GM18519 (cell line): Measurements from ENCODE around the gene CDC14C.
"Not testable (repeated sequence)": the region's sequence is repeated elsewhere in the genome, so short reads cannot be mapped to it uniquely, and the experiment has no call there.

Experiments used
- ATAC-seq: cut with Tn5 transposase; IDR thresholded peaks from one replicate; pipeline ENCODE4 v1.9.1; 2021; ENCODE audit warnings: mild to moderate bottlenecking, moderate library complexity; ENCODE audit not compliant: unreplicated experiment, low FRiP score

The CDC14C gene

DNA sequence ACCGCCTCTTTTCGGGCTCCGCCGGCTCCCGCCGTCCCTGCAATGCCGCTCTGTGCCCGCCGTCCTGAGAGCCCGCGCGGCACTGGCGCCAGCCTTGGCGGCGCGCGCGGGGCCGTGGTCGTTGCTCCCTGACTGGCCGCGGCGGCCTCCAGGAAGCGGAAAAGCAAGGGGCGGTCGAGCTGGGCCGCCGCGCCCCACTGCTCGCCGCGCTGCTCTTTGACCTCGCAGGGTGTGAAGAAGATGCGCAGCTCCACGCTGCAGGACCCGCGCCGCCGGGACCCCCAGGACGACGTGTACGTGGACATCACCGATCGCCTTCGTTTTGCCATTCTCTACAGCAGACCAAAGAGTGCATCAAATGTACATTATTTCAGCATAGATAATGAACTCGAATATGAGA is at the start of gene CDC14C:
TSS of gene CDC14C (plus strand) at position 115 of the 400 bp plus-strand sequence. CDS start at position 241, 126 bp downstream.
- ATAC-seq = no peak

DNA sequence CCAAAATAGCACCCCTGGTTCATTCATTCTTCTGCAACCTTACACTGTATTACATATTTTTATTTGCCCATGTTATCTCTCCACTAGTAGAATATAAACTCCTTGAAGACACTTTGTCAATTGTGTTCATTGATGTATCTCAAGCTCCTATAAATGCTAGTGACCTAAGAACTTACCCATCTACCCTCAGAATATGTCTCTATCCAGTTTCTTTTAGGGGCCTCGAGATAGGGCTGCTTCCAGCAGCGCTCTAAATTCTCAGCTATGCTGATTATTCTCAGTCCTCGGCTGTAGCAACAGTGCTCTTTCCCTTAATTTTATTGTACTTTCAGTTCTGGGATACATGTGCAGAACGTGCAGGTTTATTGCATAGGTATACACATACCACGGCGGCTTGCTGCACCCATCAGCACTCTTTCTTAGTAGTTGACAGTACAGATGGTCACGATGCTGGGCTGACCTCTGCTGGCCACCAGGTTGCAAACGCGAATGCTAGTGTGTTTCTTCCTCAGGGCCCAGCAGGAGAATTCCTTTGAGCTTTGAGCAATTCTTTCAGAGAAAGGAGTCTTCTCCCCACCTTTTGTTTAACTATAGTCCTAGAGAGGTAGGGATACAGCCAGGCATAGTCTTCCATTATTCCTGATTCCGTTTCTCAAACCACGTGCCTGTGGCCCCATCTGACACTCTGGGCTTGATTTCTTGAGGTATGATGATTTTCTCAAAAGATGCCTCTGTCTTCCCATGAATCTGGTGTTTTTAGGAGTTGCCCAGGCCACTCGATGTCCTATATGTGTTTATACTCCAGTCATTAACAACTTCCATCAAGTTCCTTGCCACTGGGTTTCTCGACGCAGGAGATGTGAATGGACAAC is 49.1 kb upstream of the CDC14C start:
- ATAC-seq = no peak

DNA sequence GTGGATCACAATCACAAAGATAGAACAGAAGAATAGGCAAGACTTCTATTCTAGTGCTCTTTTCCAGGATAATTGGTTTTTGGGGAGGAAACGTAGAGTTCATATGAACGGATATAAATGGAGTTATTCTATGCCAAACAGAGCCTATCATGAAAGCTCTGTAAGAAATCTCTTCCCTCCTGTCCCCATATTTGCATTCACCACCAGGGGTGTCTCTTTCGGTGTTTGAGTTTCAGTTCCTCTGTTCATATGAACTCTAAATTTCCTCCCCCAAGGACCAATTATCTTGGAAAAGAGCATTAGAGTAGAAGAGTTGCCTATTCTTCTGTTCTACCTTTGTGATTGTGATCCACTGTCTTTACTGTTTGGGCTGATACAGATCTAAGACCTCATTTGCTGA is 48.3 kb upstream of the CDC14C start:
- no peak for ATAC-seq

DNA sequence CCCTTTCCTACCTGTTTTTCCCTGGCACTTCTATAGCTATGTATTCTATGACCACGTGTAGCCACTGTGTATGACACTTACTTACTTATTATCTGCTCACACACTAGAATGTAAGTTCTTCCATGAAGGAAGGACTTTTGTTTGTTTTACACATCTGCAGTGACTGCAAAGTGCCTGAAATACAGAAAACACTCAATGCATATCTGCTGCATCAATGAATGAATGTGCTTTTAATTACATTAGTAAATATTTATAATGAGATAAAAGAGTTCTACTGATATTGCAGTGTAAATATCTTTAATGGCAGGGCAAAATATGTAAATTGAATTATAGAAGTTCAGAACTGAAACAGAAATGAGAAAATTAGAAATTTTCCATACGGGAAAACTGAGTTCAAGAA is 43.5 kb upstream of the CDC14C start:
- no peak for ATAC-seq

DNA sequence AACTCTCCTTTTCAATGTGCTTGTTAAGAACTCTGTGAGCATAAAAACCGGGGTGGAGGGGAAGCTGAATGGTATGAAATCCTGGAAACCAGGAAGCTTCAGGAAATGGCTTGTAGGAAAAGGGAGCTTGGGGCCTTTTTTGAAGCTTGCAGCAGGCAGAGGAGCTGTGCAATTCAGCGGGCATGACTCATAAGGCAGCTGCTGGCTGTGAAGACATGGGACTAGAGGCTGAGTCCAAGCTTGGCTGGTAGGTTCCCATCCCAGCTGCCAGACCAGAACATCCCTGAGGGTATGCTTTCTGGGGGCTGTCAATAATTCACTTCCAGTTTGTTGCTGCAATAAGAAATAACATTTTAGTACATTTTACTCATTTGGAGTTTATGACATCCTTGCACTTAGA is 36.8 kb upstream of the CDC14C start:
- ATAC-seq = no peak

GRCh38 chr7:48894574-48894973 is 29.8 kb upstream of the CDC14C start:
- no peak for ATAC-seq

DNA sequence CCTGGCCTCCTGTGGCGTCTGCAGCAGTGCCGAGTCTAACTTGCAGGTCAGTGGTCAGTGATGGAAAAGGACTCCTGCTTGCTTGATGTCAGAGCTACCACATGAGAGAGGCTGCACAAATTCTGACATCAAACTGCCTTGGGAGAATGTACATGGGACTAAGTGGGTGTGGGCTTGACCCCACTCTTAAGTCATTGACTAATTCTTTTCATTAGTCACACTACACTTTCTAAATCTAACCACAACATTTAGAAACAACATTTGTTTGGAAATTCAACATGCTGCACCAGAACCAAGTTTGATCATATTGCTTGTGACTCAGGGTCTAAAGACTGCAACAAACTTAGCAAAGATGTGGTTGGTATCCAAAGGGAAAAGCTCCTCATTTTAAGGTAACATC is 24.4 kb upstream of the CDC14C start:
- ATAC-seq = no peak

- no peak for ATAC-seq
These were observed 22.4 kb upstream of the CDC14C start for GRCh38 chr7:48901966-48902365.

GRCh38 chr7:48904975-48905374 is 19.4 kb upstream of the CDC14C start:
- ATAC-seq = no peak

DNA sequence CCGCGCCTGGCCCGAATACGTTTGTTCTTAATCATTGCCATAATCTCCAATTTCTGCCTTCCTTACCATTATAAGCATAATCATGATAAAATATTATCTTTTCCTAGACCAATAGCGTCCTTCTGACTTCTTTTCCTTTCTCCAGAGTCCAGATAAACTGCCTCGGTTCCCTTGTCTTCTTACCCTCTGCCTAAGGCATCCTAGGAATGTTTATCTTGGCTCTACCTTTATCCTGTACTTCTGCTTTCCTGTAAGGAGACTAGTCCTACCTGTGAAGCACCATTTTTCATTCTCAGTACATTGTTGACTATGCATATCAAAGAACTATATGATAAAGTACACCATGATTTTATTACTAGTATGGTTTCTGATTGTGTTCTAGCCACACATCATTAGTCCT is 18.7 kb upstream of the CDC14C start:
- ATAC-seq = not testable (repeated sequence)

DNA sequence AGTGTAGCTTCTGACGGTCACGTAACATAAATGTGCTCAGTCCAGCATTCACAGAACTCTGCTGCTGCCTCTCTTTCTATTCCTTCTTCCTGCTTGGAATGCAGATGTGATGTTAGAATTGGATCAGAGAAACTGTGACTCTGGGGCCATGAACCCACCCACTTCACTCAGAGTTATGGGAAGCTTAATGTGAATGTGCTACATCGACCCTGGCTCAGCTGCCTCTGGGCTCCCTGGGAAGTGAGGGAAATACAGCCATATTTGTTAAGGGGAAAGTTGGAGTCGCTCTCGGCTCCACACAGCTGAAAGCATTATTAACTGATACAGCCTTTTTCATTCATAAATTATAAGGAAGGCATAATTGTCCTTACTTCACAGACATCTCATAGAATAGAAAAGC is 14.5 kb upstream of the CDC14C start:
- not testable (repeated sequence) for ATAC-seq

- no peak for ATAC-seq
These were observed 7.1 kb downstream of the CDC14C start for GRCh38 chr7:48931481-48931880.

DNA sequence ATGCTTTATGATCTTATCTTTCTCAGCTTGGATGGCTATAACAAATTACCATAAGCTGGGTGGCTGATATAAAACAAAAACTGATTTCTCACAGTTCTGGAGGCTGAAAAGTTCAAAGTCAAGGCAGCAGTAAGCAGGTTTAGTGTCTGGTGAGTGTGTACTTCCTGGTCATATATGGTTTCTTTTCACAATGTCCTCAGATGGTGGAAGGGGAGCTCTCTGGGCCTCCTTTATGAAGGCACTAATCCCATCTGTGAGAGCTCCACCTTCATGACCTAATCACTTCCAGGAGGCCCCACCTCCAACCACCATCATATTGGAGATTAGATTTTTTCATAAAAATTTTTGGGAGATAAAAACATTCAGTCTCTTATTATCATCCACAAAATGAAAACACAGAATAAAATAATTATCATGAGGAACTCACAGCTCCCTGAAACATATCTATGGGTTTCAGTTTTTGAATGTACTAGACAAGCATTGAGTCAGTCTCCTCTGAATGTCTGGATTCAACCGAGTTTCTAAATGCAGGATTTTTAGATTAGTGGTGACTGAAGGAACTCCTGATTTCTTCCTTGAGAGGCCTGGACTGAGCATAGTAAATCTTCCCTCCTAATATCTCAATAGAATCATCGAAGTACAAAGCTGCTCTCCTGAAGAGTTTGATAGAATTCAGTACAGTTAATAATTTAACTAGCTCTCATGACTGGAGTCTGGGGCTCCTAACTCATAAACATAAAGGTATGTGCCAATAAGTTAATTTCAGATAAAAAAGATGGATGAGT is 8.0 kb downstream of the CDC14C start:
- ATAC-seq = no peak

GRCh38 chr7:48933549-48934085 is 9.3 kb downstream of the CDC14C start:
- no peak for ATAC-seq

DNA sequence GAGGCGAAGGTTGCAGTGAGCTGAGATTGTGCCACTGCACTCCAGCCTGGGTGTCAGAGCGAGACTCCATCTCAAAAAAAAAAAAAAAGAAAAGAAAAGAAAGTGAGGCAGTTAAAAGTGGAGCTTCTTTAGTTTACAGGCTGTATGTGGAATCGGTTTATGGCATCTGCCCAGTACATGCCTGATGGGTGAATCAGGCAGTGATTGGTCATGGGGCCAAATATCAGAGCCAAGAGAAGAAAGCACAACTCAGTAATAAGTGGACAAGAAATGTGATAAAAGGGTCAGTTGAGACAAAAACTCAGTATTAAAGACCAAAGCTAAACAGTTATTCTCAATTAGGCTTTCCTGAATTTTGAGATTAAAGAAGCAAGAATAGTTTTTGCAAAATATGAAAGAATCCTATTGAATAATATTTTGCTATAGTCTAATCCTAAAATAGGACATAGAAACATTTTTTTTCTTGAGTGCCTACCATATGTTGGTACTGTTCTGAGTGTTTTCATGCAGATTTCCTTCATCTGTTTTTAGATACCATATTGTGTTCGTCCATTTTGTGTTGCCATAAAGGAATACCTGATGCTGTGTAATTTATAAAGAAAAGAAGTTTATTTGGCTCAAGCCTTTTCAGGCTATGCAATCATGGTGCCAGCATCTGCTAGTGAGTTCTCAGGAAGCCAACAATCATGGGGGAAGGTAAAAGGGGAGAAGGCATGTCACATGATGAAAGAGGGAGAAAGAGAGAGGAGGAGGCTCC is 14.4 kb downstream of the CDC14C start:
- no peak for ATAC-seq

- ATAC-seq = no peak
These were observed 19.1 kb downstream of the CDC14C start for GRCh38 chr7:48943279-48943990.

DNA sequence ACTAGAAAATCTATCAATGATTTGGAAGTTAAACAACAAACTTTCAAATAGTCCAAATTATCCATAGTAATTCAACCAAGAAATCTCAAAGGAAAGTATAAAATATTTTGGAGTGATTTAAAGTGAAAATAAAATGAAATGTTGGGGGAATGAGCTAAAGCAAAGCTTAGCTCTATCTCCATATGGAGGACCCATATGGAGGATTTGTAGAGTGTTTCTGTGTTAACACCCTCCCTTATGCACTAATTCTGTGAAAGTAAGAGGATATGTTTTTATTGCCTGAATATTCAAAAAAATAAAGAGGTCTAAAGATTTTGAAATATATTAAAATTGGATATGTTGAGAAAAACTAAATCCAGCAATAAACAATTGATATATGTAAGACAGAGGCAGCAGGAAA is 31.6 kb downstream of the CDC14C start:
- no peak for ATAC-seq

GRCh38 chr7:48959676-48960075 is 35.3 kb downstream of the CDC14C start:
- ATAC-seq = no peak

DNA sequence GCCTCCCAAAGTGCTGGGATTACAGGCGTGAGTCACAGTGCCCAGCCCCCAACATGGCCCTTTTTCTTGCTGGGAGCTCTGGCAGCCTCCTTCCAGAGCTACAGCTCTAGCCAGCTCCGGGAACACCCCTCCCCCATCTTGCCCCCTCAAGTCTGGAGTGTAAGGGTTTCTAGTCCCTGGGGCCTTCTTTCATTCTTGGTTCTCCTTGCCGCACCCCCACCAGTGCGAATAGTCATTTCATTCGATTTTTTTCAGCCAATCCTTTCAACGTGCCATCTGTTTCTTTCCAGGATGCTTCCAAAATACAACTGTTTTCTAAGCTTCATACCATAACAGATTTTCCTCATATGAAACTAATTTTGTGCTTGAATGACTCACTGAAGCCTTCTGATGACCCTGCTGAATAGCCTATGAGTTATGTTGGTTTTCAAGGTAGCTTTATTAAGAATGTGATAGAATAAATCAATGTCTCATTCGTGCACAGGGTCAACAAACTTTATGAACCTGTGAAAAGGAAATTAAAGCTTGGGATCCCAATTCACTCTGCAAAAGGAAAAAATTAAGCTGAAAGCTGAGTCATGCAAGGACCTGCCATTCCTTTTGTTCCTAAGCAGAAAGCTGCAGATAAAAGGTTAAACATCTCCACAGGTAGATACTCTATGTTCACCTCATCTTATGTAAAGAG is 38.6 kb downstream of the CDC14C start:
- ATAC-seq = no peak

DNA sequence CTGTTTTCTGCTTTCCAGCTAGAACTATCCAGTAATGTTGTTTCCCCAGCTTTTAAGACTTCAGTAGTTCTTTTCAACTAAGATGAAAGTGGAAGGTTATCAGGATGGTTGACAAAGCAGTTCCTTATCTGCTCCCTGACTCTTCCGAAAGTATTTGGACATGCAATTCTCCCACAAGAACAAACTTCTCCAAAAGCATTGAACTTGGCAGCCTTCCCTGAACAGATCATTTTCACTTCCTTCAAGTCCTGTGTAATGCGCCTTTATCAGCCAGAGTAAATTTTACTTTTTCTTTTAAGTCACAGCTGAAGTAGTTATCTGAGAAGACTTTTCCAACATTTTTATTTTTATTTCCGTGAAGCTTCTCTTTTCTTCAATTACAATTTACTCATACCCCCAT is 39.7 kb downstream of the CDC14C start:
- ATAC-seq = no peak
